Measurements from ENCODE around the gene AGBL2.
"Not testable (repeated sequence)": the region's sequence is repeated elsewhere in the genome, so short reads cannot be mapped to it uniquely, and the experiment has no call there.

The AGBL2 gene

GRCh38 chr11:47724041-47724729 is 9.0 kb upstream of the AGBL2 start:
- Histone ChIP-seq H3K27ac (ENCODE audit: low read depth, low read length, severe bottlenecking) (no peak overlapping the region), H3K4me1 (ENCODE audit: control insufficient read depth, insufficient read depth, low read length, poor library complexity, severe bottlenecking) (no peaks in the 10 kb centered on the region), H3K4me3 (ENCODE audit: extremely low read depth, insufficient read depth, low read length, poor library complexity, severe bottlenecking) (no peak overlapping the region), H3K9me3 (ENCODE audit: control insufficient read depth, low read length) (no peaks in the 10 kb centered on the region), H3K36me3 (ENCODE audit: control insufficient read depth, insufficient read depth, low read length) (peaks cover 93% of the 10 kb centered on the region)
- 97 to 100% methylated on average over 1 to 5 of the region's 6 CpGs for WGBS, 2 experiments (ENCODE audit: insufficient coverage in 2 of 2)

GRCh38 chr11:47723041-47723440 is 7.9 kb upstream of the AGBL2 start:
- WGBS, 2 experiments (ENCODE audit: insufficient coverage in 2 of 2), result 94 to 100% methylated on average over 1 to 3 of the region's 3 CpGs
- Histone ChIP-seq H3K36me3 (ENCODE audit: control insufficient read depth, insufficient read depth, low read length) (peaks cover 94% of the 10 kb centered on the region), H3K9me3 (ENCODE audit: control insufficient read depth, low read length) (no peaks in the 10 kb centered on the region), H3K27ac (ENCODE audit: low read depth, low read length, severe bottlenecking) (no peak overlapping the region), H3K4me1 (ENCODE audit: control insufficient read depth, insufficient read depth, low read length, poor library complexity, severe bottlenecking) (no peaks in the 10 kb centered on the region), H3K4me3 (ENCODE audit: extremely low read depth, insufficient read depth, low read length, poor library complexity, severe bottlenecking) (no peak overlapping the region)

- H3K4me3 ChIP-seq (ENCODE audit: extremely low read depth, insufficient read depth, low read length, poor library complexity, severe bottlenecking), result no peak overlapping the region
- 97 to 99% methylated on average over 8 to 9 of the region's 12 CpGs for WGBS, 2 experiments (ENCODE audit: insufficient coverage in 2 of 2)
- H3K4me1 ChIP-seq (ENCODE audit: control insufficient read depth, insufficient read depth, low read length, poor library complexity, severe bottlenecking), result no peaks in the 10 kb centered on the region
- H3K36me3 ChIP-seq (ENCODE audit: control insufficient read depth, insufficient read depth, low read length), result peaks cover 94% of the 10 kb centered on the region
- H3K27ac ChIP-seq (ENCODE audit: low read depth, low read length, severe bottlenecking), result no peak overlapping the region
- no peaks in the 10 kb centered on the region for H3K9me3 ChIP-seq (ENCODE audit: control insufficient read depth, low read length)
These were observed 5.5 kb upstream of the AGBL2 start for GRCh38 chr11:47720651-47721050.

GRCh38 chr11:47716692-47717091 is 1.5 kb upstream of the AGBL2 start:
- Histone ChIP-seq H3K36me3 (ENCODE audit: control insufficient read depth, insufficient read depth, low read length) (peaks cover 60% of the 10 kb centered on the region), H3K27ac (ENCODE audit: low read depth, low read length, severe bottlenecking) (no peak overlapping the region), H3K4me3 (ENCODE audit: extremely low read depth, insufficient read depth, low read length, poor library complexity, severe bottlenecking) (no peak overlapping the region), H3K9me3 (ENCODE audit: control insufficient read depth, low read length) (no peaks in the 10 kb centered on the region), H3K4me1 (ENCODE audit: control insufficient read depth, insufficient read depth, low read length, poor library complexity, severe bottlenecking) (no peaks in the 10 kb centered on the region)
- 82 to 83% methylated on average over 5 of the region's 5 CpGs for WGBS, 2 experiments (ENCODE audit: insufficient coverage in 2 of 2)

- Histone ChIP-seq H3K4me1 (ENCODE audit: control insufficient read depth, insufficient read depth, low read length, poor library complexity, severe bottlenecking) (no peaks in the 10 kb centered on the region), H3K27ac (ENCODE audit: low read depth, low read length, severe bottlenecking) (no peak overlapping the region), H3K36me3 (ENCODE audit: control insufficient read depth, insufficient read depth, low read length) (peaks cover 41% of the 10 kb centered on the region), H3K9me3 (ENCODE audit: control insufficient read depth, low read length) (no peaks in the 10 kb centered on the region), H3K4me3 (ENCODE audit: extremely low read depth, insufficient read depth, low read length, poor library complexity, severe bottlenecking) (no peak overlapping the region)
- 91 to 99% methylated on average over 12 to 18 of the region's 19 CpGs for WGBS, 2 experiments (ENCODE audit: insufficient coverage in 2 of 2)
These were observed 551 bp downstream of the AGBL2 start for GRCh38 chr11:47714554-47715081.

GRCh38 chr11:47711816-47712215 is 3.4 kb downstream of the AGBL2 start:
- no peak overlapping the region for H3K4me3 ChIP-seq (ENCODE audit: extremely low read depth, insufficient read depth, low read length, poor library complexity, severe bottlenecking)
- no peaks in the 10 kb centered on the region for H3K9me3 ChIP-seq (ENCODE audit: control insufficient read depth, low read length)
- H3K4me1 ChIP-seq (ENCODE audit: control insufficient read depth, insufficient read depth, low read length, poor library complexity, severe bottlenecking), result no peaks in the 10 kb centered on the region
- H3K36me3 ChIP-seq (ENCODE audit: control insufficient read depth, insufficient read depth, low read length), result peaks cover 16% of the 10 kb centered on the region
- H3K27ac ChIP-seq (ENCODE audit: low read depth, low read length, severe bottlenecking), result no peak overlapping the region
- no CpG with 5 or more reads among the region's 5 CpGs for WGBS, 2 experiments (ENCODE audit: insufficient coverage in 2 of 2)

- Histone ChIP-seq H3K9me3 (ENCODE audit: control insufficient read depth, low read length) (no peaks in the 10 kb centered on the region), H3K27ac (ENCODE audit: low read depth, low read length, severe bottlenecking) (no peak overlapping the region), H3K36me3 (ENCODE audit: control insufficient read depth, insufficient read depth, low read length) (peaks cover 10% of the 10 kb centered on the region), H3K4me1 (ENCODE audit: control insufficient read depth, insufficient read depth, low read length, poor library complexity, severe bottlenecking) (no peaks in the 10 kb centered on the region), H3K4me3 (ENCODE audit: extremely low read depth, insufficient read depth, low read length, poor library complexity, severe bottlenecking) (no peak overlapping the region)
- WGBS, 2 experiments (ENCODE audit: insufficient coverage in 2 of 2), result 68 to 80% methylated on average over 5 of the region's 5 CpGs
These were observed 3.9 kb downstream of the AGBL2 start for GRCh38 chr11:47711225-47711624.

- H3K9me3 ChIP-seq (ENCODE audit: control insufficient read depth, low read length); H3K4me3 ChIP-seq (ENCODE audit: extremely low read depth, insufficient read depth, low read length, poor library complexity, severe bottlenecking); H3K4me1 ChIP-seq (ENCODE audit: control insufficient read depth, insufficient read depth, low read length, poor library complexity, severe bottlenecking); H3K36me3 ChIP-seq (ENCODE audit: control insufficient read depth, insufficient read depth, low read length); H3K27ac ChIP-seq (ENCODE audit: low read depth, low read length, severe bottlenecking): not testable (repeated sequence)
- 80 to 83% methylated on average over 1 to 2 of the region's 5 CpGs for WGBS, 2 experiments (ENCODE audit: insufficient coverage in 2 of 2)
These were observed 7.8 kb downstream of the AGBL2 start for GRCh38 chr11:47707275-47707786.

GRCh38 chr11:47705721-47706120 is 9.4 kb downstream of the AGBL2 start:
- WGBS, 2 experiments (ENCODE audit: insufficient coverage in 2 of 2), result no CpG with 5 or more reads among the region's 1 CpG
- Histone ChIP-seq H3K4me3 (ENCODE audit: extremely low read depth, insufficient read depth, low read length, poor library complexity, severe bottlenecking) (no peak overlapping the region), H3K9me3 (ENCODE audit: control insufficient read depth, low read length) (no peaks in the 10 kb centered on the region), H3K36me3 (ENCODE audit: control insufficient read depth, insufficient read depth, low read length) (no peaks in the 10 kb centered on the region), H3K4me1 (ENCODE audit: control insufficient read depth, insufficient read depth, low read length, poor library complexity, severe bottlenecking) (no peaks in the 10 kb centered on the region), H3K27ac (ENCODE audit: low read depth, low read length, severe bottlenecking) (no peak overlapping the region)

GRCh38 chr11:47691979-47692378 is 23.2 kb downstream of the AGBL2 start:
- Histone ChIP-seq H3K4me1 (ENCODE audit: control insufficient read depth, insufficient read depth, low read length, poor library complexity, severe bottlenecking) (no peaks in the 10 kb centered on the region), H3K36me3 (ENCODE audit: control insufficient read depth, insufficient read depth, low read length) (no peaks in the 10 kb centered on the region), H3K27ac (ENCODE audit: low read depth, low read length, severe bottlenecking) (no peak overlapping the region), H3K9me3 (ENCODE audit: control insufficient read depth, low read length) (no peaks in the 10 kb centered on the region), H3K4me3 (ENCODE audit: extremely low read depth, insufficient read depth, low read length, poor library complexity, severe bottlenecking) (no peak overlapping the region)
- 94% methylated on average over 2 of the region's 2 CpGs; no CpG with 5 or more reads in 1 of the 2 experiments for WGBS, 2 experiments (ENCODE audit: insufficient coverage in 2 of 2)

GRCh38 chr11:47689480-47689879 is 25.7 kb downstream of the AGBL2 start:
- WGBS, 2 experiments (ENCODE audit: insufficient coverage in 2 of 2), result 97 to 100% methylated on average over 2 of the region's 5 CpGs
- no peak overlapping the region for H3K4me3 ChIP-seq (ENCODE audit: extremely low read depth, insufficient read depth, low read length, poor library complexity, severe bottlenecking)
- H3K27ac ChIP-seq (ENCODE audit: low read depth, low read length, severe bottlenecking), result no peak overlapping the region
- H3K36me3 ChIP-seq (ENCODE audit: control insufficient read depth, insufficient read depth, low read length), result no peaks in the 10 kb centered on the region
- H3K4me1 ChIP-seq (ENCODE audit: control insufficient read depth, insufficient read depth, low read length, poor library complexity, severe bottlenecking), result no peaks in the 10 kb centered on the region
- no peaks in the 10 kb centered on the region for H3K9me3 ChIP-seq (ENCODE audit: control insufficient read depth, low read length)
